Activated naive CD4-positive, alpha-beta T cell treated with anti-CD3 and anti-CD28 coated beads, Interleukin-2, amount 50 U/mL, for 16 hours (primary cell): ENCODE results near the gene ST8SIA2.

Experiments
- DNase-seq: peaks from one replicate; pipeline ENCODE4 v3.0.0-alpha.2; 2020

The ST8SIA2 gene

GRCh38 chr15:92499731-92500530 is 106.2 kb downstream of the ST8SIA2 start:
- no peak for DNase-seq

- no peak for DNase-seq
Observed at GRCh38 chr15:92502336-92502735, 108.7 kb downstream of the ST8SIA2 start.

GRCh38 chr15:92502930-92503857 is 109.5 kb downstream of the ST8SIA2 start:
- DNase-seq, result no peak

- no peak for DNase-seq
Observed at GRCh38 chr15:92503889-92504288, 110.2 kb downstream of the ST8SIA2 start.

- DNase-seq, result no peak
Observed at GRCh38 chr15:92505611-92506010, 111.9 kb downstream of the ST8SIA2 start.

- DNase-seq, result no peak
Observed at GRCh38 chr15:92506506-92506905, 112.8 kb downstream of the ST8SIA2 start.

- DNase-seq, result no peak
Observed at GRCh38 chr15:92510163-92510882, 116.6 kb downstream of the ST8SIA2 start.
